ENCODE data around the gene SKP1.

DNA sequence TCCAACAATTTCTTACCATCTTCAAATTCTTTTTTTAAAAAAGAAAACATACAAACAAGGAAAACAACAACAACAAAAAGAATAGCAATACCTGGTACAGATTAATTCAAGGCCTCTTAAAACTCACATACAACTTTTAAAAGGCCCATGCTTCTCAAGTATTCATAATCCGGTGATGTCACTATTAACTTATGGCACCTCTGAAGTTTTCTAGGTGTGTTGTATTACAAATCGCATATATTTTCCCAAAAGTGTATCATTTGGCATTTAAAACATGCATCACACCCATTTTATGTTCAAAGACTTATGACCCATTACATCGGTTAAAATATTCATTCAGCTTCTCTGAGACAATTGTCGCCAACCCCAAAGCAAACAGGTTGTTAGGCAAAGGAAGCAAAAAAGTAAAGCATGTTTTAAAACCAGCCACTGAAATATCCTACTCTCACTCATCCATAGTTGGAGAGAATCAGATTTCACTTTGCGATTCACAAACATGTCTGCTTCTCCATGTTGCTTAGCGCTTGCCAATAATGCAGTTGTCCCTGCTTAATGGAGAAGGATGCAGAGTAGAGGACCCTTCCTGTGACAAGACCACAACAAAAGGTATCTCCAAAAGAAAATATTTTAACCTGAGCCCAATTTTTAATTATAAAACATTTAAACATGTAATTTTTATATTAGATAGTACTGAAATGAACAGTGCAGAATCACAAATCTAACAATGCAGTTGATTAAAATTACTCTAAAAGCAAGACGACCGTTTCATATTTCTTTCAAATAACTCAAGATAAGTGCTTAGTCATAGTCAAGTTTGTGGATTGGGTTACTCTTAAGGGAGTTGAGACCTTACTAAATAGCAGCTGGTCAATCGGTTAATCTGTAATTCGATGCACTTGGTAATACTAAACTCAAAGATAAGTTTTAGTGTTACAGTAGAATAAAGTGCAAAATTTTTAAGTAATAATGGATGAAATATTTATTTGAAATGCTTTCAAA is 1.6 kb downstream of the SKP1 start:
- TF ChIP-seq, protein P1, sequence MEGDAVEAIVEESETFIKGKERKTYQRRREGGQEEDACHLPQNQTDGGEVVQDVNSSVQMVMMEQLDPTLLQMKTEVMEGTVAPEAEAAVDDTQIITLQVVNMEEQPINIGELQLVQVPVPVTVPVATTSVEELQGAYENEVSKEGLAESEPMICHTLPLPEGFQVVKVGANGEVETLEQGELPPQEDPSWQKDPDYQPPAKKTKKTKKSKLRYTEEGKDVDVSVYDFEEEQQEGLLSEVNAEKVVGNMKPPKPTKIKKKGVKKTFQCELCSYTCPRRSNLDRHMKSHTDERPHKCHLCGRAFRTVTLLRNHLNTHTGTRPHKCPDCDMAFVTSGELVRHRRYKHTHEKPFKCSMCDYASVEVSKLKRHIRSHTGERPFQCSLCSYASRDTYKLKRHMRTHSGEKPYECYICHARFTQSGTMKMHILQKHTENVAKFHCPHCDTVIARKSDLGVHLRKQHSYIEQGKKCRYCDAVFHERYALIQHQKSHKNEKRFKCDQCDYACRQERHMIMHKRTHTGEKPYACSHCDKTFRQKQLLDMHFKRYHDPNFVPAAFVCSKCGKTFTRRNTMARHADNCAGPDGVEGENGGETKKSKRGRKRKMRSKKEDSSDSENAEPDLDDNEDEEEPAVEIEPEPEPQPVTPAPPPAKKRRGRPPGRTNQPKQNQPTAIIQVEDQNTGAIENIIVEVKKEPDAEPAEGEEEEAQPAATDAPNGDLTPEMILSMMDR (IDR thresholded peaks at IDR 0.05; ENCODE audit: borderline replicate concordance, extremely low read depth, low read length, poor library complexity, severe bottlenecking) = no peak
- no peak for TF ChIP-seq EZH2 (IDR thresholded peaks at IDR 0.05; ENCODE audit: borderline replicate concordance, low read depth, low read length, severe bottlenecking)
